GM12892 (cell line): ENCODE results near the gene C10orf90.

Experiments
- POLR2A ChIP-seq: IDR thresholded peaks from 2 replicates; pipeline ENCODE4 v1.6.1; 2011; ENCODE audit warnings: low read depth, low read length, control low read depth
- POLR2AphosphoS5 ChIP-seq: IDR thresholded peaks from 2 replicates; pipeline ENCODE4 v1.6.1; 2011; ENCODE audit warnings: low read depth, low read length, control low read depth
- TAF1 ChIP-seq: IDR thresholded peaks from 2 replicates; pipeline ENCODE4 v1.6.1; 2011; ENCODE audit warnings: low read depth, mild to moderate bottlenecking, control low read depth, low read length, borderline replicate concordance

- no peak for TF ChIP-seq POLR2A
- TF ChIP-seq POLR2AphosphoS5 = no peak
- TF ChIP-seq TAF1 = no peak
These were observed 142.1 kb downstream of the C10orf90 start for GRCh38 chr10:126528315-126528835.
